HG02870 (cell line): ENCODE results near the gene CTSW.
A peak's percentile ranks its signal among the peaks of the same experiment; 100 is the strongest.

Source experiments
- ATAC-seq: cut with Tn5 transposase; IDR thresholded peaks from one replicate; pipeline ENCODE4 v1.9.1; 2021; ENCODE audit warnings: mild to moderate bottlenecking, moderate library complexity; ENCODE audit not compliant: unreplicated experiment

CTSW gene

DNA sequence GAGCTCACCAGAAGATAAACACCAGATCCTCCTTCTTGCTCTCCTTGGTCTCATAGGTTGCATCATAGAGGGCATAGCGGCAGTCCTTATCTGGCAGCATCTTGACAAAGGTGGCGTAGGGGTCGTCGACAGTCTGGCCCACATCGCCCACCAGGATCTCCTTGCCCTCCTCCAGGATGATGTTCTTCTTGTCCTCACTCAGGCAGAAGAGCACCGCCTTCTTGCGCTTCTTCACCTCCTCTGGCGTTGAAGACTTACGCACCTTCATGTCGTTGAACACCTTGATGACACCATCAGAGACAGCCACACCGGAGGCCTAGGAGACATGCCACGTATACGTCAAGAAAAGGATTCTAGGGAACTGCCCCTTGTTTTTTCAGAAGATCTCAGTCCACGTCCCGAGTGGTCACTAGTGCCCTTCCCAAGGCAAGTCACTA lies 23.7 kb upstream of the CTSW start:
- no peak for ATAC-seq

DNA sequence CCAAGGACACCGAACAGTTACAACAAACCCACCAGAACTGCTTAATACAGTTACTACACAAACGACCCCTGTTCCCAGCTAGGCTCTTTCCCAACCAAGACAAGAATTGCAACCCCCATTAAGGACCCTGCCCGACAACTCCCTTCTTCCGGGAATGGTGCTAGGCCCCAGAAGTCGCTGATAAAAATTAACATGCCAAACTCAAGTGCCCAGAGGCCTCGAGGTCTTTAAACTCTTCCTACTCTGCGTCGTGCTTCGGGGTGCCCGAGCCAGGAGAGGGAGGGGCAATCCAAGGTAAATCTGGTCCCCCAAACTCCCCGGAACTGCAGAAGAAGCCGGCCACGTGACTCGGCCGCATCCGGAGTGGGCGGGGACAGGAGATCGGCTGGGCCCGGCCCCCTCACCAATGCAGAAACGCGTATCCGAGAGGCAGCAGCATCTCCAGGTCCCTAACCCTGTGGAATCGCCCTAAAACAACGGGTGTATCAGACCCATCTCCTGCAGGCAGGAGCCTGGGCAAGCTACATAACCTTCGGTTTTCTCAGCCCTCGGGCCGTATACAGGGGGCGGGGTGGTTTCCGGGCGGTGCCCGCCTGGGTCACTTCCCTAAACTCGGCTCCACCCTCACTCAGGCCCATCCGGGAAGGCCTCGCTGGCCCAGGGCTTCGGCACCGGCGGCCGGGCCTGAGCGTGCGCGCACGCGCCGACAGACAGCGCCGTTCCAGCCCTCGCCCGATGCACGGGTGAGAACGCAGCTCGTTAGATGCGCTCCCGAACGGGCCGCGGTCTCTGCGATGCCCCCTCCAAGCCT lies 22.7 kb upstream of the CTSW start:
- peak; percentile 24 for ATAC-seq

DNA sequence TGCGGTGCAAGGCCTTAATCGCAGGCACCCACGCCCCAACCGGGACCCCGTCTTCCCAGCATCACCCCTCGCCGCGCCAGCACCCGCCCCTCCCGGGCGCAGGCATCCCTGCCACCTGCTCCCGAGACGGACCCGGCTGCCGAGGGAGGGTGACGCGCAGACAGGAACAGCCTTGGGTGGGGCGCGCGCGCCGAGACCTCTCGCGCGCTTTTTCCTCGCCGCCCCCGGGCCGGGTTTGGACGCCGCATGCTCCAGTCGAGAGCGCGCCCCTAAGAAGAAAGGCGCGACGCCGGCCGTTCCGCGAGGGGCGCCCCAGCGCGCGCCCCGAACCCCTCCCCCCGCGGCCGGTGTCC lies 22.2 kb upstream of the CTSW start:
- no peak for ATAC-seq

DNA sequence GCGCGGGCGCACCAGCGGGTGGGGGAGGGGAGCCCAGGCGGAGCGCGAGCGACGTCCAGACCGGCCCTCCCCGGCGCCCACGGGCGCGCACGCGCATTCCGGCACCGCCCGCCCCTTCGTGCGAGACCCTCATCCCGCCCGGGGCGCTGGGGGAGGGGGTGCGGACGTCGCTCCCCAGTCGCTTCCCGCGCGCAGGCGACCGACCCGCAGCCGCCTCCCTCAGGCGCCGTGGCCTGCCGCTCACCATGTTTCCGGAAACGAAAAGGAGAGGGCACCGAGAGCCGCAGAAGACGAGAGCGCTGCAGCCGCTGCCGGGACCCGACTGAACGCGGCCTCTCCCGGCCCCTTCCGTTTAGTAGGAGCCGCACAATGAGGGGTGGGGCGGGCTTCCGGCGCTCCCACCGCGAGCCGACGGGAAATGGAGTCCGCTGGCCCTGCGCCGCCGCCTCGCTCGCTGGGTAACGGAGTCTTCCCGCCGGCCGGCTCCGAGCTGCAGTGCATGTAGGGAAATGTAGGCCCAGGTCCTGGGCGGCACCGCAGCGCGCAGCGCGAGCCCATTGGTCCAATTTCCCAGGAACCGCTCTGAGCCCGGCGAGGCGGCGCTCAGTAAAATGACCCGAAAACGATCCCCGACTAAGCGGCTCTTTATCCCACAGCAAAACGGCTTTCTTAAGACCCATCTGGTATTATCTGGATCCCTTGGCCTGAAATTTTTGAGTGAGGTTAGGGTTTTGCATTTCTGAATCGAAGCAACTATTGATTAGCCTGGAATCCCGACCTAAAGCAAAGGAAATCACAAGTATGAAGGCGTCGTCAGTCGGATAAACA lies 21.6 kb upstream of the CTSW start, which contains the start of gene CFL1:
Gene CFL1, minus strand, starts transcription at position 328 of the 828 bp plus-strand sequence. Its CDS starts 81 bp downstream, at position 247.
- ATAC-seq = peak; percentile 44

DNA sequence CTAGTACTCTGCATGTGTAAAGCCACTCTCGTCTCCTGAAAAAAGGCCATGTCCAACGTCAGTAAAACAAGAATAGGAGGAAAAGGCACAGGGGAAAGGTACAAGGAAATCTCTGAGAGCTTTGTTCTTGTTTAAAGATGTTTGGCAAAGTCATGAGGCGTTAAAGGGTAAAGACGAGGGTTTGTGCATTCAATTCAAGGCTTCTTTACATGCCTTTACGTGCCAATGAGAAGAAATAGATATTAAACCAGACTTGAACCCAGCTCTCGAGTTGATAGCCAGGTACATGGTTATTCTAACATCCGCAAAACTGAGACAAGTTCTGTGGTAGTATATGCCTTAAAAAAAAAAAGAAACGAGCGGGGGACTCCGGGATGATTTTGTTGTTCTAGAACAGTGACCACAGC lies 21.0 kb upstream of the CTSW start:
- ATAC-seq = no peak

DNA sequence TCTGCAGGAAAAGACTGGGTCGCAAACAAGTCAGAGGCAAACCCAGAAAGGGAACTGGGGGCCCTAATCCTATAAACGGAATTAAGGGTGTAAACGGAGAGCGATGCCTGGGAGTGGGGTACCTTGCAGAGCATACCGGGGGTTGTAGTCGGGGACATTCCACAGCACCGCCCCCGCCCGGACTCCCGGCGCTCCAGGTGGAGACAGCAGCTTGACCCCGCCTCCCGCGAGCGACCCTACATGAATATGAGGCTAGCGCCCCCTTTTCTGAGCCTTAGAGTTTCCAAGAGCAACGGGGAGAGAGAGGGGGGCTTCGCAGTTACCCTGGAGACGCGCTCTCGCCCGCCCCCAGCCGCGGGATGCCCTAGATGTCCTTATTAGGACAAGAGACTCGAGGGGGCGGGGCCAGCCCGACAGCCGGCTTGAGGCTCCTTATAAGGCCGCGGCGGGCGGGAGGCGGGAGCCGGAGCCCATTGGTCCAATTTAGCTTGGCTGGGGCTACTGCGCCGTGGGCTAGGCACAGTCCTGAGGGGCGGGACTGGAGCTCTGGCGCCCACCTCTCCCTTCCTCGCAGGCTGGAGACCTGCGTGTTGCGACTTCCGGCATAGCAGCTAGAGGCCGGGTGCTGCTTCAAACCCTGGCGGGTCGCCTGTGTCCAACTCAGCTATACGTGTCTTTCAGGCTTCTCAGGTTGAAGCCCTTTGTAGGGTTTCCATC lies 20.4 kb upstream of the CTSW start:
- ATAC-seq = peak; percentile 56

DNA sequence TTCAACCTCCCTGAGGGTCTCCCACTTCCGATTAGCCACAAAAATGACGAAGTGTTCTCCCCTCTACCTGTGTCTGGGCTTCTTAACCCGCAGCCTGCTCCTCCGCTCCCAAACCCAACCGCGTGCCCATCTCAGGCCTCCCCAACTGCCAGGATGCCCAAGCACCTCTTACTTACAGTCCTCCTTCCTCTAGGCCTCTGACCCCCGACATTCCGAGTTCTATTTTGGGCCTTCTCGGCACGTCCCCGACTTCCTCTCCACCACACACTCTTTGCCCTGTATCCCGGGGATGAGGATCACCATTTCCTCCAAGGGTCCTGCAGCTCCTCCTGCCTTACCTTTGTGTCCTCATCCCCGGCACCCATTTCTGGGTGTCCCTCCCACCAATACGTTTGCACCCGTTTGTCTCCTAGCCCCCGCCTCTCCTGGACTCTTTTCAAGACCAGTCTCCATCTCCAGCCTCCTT lies 19.8 kb upstream of the CTSW start:
- no peak for ATAC-seq

DNA sequence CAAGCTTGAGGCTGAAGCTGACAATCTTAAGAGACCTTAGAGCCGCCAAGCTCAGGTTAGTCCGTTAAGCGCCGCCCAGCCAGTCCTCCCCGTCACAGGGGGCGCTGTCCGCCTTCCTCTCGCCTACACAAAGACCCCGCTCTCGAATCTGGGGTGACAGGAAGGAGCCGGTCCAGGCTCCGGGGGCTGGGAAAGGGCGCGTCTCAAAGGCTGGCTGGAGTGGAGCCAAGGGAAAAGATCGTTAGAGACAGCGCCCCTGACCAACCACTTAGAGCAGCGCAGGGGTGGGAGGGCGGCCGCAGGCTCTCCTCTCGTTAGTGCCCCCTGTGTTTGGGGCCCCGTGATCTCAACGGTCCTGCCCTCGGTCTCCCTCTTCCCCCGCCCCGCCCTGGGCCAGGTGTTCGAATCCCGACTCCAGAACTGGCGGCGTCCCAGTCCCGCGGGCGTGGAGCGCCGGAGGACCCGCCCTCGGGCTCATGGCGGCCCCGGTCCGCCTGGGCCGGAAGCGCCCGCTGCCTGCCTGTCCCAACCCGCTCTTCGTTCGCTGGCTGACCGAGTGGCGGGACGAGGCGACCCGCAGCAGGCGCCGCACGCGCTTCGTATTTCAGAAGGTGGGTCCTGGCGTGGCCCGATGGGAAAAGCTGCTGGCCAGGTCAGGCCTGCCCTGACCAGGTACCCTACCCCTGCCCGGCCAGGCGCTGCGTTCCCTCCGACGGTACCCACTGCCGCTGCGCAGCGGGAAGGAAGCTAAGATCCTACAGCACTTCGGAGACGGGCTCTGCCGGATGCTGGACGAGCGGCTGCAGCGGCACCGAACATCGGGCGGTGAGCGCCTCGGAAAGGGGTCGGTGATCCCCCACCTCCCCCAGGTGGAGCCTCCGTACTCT lies 19.1 kb upstream of the CTSW start, which contains the start of gene MUS81:
Gene MUS81, plus strand, starts transcription at position 156 of the 887 bp plus-strand sequence. Its CDS starts 321 bp downstream, at position 477.
- peak; percentile 29 for ATAC-seq

DNA sequence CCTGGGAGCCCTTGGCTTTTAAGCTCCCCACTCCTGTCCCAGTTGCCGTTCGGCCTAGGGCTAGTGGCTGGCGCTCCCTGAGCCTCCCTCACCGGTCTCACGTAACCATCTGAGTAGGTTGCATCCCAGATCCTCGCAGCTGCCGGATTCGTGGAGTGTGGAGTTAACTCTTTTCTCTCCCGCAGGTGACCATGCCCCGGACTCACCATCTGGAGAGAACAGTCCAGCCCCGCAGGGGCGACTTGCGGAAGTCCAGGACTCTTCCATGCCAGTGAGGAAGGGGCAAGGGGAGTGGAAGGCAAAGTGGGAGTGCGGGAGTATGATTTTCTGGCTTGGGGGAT lies 18.5 kb upstream of the CTSW start:
- ATAC-seq = no peak

DNA sequence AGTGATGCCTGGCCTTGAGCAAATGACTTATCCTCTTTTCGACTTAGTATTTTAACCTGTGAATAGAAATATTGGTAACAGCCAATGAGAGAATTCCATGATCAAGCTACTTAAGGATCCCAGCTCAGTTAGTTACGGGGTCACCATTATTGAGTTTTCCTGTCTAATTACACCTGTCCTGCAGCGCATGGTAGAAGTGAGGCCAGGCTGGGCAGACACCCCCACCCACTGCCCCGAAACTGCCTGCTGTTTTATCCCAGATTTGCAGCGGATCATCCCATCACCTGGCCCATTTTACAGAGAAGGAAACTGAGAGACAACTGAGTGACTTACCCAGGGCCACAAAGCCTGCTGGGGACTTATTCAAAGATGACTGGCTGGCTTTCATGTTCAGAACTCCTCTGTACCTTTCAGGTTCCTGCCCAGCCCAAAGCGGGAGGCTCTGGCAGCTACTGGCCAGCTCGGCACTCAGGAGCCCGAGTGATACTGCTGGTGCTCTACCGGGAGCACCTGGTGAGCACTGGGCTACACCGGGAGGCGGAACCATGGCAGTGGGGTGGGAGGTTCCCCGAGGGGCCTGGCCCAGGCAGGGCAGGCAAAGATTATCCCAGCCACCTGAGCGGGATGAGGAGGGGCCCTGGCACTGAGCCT lies 18.0 kb upstream of the CTSW start:
- ATAC-seq = no peak

DNA sequence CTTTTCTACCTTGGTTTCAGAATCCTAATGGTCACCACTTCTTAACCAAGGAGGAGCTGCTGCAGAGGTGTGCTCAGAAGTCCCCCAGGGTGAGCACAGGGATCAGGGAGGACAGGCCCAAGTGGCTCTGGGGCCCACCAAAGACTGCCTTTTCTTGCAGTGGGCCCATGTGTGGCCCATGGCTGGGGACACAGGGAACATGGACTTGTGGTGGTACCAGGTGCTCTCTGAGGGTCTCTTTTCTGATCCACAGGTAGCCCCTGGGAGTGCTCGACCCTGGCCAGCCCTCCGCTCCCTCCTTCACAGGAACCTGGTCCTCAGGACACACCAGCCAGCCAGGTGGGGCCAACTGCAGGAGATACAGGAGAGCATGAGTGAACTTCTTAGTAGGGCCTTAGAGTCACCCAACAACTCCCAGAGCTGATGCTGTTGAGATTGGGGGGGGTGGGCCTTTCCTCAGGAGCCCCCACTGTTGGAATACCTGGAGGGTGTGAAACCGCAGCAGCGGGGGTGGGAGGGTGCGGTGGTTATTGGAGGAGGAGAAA lies 17.4 kb upstream of the CTSW start:
- no peak for ATAC-seq

DNA sequence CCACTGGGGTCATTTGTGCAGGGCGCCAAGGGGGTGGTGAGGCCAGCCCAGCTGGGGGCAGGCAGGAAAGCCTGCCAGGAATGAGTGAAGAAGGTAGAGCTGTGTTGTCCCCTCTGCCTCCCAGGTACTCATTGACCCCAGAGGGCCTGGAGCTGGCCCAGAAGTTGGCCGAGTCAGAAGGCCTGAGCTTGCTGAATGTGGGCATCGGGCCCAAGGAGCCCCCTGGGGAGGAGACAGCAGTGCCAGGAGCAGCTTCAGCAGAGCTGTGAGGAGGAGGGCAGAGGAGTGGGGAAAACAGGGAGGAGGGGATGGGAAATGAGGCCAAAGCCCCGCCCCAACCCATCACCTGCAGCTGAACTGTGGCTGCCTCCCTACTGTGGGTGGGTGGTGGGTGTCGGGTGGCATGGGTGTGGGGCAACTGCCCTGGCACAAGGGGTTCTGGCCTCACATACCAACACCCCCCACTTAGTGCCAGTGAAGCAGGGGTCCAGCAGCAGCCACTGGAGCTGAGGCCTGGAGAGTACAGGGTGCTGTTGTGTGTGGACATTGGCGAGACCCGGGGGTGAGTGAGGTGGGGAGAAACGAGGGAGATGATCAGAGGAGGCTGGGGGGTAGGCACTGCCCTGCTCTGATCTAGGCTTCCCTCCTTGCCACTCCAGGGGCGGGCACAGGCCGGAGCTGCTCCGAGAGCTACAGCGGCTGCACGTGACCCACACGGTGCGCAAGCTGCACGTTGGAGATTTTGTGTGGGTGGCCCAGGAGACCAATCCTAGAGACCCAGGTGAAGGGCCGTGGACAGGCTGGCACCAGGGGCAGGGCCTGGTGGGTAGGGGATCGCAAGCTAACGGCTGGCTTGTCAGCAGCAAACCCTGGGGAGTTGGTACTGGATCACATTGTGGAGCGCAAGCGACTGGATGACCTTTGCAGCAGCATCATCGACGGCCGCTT lies 16.4 kb upstream of the CTSW start:
- no peak for ATAC-seq

DNA sequence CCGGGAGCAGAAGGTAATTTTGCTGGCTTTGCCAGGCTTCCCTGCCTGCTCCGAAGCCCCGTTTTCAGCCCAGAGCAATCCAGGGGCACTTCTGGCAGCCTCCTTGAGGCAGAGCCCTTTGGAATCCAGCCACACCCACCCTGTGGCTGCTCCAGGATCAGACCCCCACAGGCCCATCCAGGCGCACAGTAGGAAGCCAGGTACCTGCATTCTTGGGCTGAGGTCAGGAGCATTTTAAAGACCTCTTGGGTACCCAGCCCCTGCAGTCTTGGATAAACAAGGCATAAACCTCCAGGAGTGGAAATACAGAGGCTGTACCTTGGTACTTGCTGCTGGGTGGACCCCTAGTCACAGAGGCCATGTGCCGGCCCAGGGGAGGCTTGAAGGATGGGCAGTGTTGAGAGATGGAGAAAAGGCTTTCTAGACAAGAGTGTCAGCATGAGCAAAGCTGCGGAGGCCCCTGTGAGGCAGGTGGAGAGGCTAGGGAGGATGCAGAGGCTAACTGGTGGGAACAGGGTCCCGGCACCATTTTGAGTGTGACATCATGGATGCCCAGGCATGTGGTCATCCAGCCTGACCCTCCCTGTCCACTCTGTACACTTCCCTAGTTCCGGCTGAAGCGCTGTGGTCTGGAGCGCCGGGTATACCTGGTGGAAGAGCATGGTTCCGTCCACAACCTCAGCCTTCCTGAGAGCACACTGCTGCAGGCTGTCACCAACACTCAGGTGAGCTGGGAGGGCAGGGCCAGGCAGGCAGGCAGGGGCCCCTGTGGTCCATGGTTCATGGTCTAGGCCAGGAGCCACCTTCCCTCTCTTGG lies 15.5 kb upstream of the CTSW start:
- ATAC-seq = no peak

DNA sequence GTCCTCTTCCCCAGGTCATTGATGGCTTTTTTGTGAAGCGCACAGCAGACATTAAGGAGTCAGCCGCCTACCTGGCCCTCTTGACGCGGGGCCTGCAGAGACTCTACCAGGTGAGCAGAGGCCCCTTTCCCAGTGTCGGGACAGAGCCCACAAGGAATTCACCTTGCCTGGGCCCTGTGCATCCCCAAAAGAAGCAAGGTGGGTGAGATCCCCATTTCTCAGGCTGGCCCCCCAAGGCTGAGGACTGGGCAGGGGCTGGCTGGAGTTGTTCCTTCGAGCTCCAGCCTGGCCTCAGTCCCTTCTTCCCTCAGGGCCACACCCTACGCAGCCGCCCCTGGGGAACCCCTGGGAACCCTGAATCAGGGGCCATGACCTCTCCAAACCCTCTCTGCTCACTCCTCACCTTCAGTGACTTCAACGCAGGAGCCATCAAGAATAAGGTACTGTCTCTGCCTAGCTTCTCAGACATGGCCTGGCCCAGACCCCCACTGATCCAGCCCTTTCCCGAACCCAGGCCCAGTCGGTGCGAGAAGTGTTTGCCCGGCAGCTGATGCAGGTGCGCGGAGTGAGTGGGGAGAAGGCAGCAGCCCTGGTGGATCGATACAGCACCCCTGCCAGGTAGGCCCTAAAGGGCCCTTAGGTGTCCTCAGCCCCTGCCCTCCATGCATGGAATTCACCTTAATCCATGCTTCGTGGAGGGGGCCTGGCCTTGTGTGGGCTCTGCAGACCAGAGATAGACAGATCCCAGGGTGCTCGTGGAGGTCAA lies 14.7 kb upstream of the CTSW start:
- ATAC-seq = no peak

DNA sequence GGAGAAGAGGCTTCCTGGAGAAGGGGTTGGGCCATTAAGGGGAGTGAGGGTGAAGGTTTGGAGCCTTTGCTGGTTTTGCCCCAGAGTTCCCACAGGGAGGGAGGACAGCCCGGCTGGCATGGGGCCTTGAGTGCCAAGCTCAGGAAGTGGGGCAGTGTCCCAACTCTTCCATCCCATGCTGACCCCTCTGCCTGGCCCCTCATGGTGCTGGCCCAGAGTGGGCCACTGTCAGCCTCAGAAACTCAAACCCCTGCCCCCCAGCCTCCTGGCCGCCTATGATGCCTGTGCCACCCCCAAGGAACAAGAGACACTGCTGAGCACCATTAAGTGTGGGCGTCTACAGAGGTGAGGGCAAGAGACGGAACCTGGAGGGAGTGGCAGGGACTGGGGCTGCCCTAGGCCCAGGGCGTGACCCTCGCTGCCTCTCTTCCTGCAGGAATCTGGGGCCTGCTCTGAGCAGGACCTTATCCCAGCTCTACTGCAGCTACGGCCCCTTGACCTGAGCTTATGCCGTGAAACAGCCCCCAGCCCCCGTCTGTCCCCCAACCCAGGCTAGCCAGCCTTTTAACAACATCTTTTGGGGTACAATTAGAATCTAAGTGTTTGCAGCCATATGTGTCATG lies 14.0 kb upstream of the CTSW start:
- no peak for ATAC-seq

DNA sequence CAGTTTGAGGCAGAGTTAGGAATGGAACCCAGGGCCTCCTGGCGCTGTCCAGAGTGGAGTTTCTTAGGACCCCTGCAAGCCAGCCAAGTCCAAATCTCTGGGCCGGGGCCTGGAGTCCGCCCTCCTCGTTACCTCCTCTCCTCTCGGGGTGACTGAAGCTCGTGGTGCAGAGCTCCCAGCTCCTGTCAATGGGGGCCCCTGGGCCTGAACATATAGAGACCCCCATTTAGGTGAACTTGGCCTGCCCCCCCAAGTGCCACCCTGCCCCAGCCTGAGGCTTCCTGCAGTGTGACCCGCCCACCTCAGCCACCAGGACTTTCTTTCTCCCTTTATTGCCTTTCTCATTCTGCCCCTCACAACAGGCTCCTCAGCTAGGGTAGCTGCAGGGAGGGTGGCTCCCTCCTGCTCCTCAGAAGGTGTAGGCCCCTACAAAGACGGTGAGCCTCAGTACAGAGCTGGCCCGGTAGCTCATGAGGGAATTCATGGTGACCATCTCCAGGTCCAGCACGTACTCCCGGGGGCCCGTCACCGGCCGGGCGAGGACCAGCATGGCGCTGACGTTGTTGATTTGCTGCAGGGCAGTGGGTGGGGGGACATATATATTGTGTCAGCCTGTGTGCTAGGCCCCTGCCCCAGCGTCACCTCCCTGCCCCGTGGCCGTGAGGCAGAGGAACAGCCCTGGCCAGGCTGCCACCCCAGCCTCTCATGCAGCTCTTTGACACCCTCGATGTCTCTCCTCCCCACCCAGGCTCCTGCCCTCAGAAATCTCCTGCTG lies 12.9 kb upstream of the CTSW start:
- no peak for ATAC-seq
